Globus pallidus (tissue), 1 donor: ENCODE results near the gene SH3PXD2B.
"Not testable (repeated sequence)": the region's sequence is repeated elsewhere in the genome, so short reads cannot be mapped to it uniquely, and the experiment has no call there.

Experiments
- DNase-seq: peaks from one replicate; pipeline ENCODE4 v3.0.0-alpha.2; 2015; ENCODE audit warnings: low spot score

Gene SH3PXD2B

GRCh38 chr5:172485511-172486202 is 31.3 kb upstream of the SH3PXD2B start:
- no peak for DNase-seq

DNA sequence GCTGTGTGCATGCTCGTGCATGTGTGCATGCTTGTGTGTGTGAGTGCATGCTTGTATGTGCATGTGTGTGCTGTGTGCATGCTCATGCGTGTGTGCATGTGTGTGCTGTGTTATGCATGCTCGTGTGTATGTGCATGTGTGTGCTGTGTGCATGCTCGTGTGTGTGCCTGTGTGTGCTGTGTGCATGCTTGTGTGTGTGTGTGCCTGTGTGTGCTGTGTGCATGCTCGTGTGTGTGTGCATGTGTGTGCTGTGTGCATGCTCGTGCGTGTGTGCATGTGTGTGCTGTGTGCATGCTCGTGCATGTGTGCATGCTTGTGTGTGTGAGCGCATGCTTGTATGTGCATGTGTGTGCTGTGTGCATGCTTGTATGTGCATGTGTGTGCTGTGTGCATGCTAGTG is 30.3 kb upstream of the SH3PXD2B start:
- no peak for DNase-seq

- DNase-seq: no peak
Measured at GRCh38 chr5:172482156-172483020, 28.1 kb upstream of the SH3PXD2B start.

- no peak for DNase-seq
Measured at GRCh38 chr5:172481011-172481800, 26.9 kb upstream of the SH3PXD2B start.

DNA sequence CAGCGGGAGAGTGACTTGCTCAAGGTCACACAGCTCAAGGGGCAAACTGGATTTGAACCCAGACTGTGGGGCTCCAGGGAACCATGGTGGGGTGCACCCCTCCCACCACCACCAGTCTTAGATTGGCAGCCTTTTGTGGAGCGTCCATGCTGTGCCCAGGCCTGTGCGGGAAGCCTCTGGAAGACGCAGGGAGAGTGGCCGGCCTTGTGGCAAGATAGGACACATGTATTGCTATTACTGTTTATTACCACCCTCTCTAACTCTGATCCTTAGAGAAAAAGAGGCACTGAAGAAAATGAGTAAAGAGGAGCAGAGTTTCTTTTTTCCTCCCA is 25.4 kb upstream of the SH3PXD2B start:
- no peak for DNase-seq

- DNase-seq: peak; percentile 90
Measured at GRCh38 chr5:172479034-172479783, 24.9 kb upstream of the SH3PXD2B start.

GRCh38 chr5:172478695-172479033 is 24.3 kb upstream of the SH3PXD2B start:
- not testable (repeated sequence) for DNase-seq

DNA sequence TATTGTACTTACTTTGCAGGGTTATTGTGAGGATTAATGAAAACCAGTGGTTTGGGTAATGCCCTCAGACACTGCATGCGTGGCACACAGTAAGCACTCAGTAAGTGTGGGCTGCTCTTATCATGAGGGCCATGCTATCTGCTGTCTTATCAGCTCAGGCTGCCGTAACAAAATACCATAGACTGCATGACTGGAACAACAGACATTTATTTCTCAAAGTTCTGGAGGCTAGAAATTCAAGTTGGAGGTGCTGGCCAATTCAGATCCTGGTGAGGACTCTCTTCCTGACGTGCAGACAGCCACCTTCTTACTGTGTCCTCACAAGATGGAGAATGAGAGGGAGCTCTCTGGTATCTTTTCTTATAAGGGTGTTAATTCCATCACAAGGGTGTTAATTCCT is 23.9 kb upstream of the SH3PXD2B start:
- DNase-seq: no peak

- DNase-seq: no peak
Measured at GRCh38 chr5:172477466-172477865, 23.1 kb upstream of the SH3PXD2B start.

DNA sequence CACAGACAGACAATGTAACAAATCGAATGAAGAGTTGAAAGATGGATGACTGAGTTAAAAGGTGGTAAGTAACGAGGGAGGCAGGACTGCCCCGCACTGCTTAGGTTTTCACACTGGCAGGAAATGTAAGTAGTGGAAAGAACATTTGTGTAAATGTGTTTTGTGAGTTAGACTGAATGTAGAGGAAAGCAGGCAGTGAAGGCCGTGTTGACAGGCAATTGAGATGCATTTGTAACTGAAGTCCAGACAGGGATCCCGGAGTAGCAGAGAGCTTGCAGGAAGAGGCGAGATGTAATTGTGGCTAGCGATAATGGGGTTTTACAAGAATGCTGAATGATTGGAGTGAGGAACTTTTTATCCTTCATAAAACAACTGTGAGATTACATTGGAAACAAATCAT is 20.0 kb upstream of the SH3PXD2B start:
- no peak for DNase-seq

DNA sequence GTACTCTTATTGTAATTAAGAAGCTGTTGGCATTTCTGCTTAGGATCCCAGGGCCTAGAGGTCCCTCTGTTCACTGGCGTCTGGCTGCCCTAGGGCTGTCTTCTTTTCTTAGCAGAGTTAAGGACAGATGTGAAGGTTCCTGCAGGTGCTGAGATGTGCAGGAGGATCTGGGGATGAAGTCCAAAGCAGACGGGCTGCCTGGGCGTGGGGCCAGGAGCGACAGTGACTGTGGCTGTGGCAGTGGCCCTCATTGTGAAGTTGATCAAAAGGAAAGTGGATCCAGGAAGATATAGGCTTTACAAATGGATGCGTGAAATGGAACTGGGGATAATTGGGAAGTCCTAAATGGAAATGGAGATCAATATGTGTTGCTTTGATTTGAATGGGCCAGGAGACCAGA is 19.1 kb upstream of the SH3PXD2B start:
- DNase-seq: no peak

DNA sequence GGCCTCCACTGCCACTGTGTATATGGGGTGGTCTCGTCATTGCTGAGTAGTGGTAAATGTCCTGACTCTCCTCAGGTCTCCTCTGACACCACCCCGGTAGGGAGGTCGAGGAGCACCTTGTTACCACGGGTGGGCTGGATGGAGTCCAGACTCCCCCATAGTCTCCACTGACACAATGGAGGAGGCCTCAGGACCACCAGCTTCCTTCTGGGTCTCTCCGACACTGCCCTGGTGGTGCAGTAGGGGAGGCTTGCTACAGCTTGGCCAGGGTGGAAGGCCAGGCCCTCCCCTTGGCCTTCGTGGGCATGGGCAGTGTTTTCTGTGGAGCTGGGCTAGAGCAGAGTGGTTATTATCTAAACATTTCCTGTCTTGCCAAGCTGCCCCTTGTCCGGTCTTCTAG is 15.4 kb upstream of the SH3PXD2B start:
- DNase-seq: no peak

GRCh38 chr5:172466062-172466461 is 11.7 kb upstream of the SH3PXD2B start:
- DNase-seq: no peak

DNA sequence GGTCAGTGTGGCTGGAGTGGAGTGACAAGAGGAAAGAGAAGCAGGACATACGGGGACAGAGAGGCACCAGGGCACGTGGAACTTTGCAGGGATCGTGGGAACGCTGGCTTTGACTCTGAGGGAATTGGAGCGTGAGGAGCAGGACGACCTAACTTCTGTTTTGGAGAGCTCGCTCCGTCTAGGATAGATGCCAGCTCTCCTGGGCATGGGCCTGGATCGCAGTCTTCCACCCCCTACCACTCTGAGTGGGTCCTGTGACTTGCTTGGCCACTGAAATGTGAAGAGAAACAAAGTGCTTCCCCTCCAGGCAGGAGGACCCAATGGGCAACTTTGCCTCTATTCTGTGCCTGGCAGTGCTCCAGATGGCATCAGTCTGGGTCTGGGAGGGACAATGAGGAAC is 8.7 kb upstream of the SH3PXD2B start:
- peak; percentile 69 for DNase-seq

GRCh38 chr5:172459783-172460165 is 5.4 kb upstream of the SH3PXD2B start:
- DNase-seq: no peak

- DNase-seq: no peak
Measured at GRCh38 chr5:172458976-172459782, 4.9 kb upstream of the SH3PXD2B start.

DNA sequence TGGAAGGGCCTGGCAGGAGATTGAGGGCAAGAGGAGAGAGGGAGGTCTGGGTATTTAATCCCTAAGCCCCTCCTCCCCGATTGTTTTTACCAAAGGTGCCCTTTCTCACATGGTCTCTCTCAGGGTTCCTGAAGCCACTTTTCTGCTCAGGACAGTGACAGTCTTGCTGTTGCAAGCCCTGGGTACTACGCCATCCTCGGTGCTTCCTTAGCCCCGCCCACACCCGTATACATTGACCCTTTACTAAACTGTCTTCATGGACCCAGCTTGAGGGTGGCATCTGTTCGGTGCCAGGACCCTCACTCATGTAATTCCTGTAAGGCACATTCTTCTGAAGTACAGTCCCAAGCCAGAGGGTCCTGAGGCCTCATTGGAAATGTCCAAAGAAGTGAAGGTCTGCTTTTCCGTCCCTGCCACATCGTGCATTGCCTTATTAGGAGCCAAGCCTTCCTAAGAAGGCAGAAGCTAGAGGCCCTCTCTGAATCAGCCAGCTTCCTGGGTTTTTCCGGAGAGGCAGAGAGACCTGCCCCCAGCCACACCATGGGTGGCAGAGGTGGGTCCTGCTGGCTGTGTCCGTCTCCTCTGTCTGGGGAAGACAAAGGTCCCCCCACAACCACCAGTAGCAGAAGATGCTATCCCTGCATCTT is 1.9 kb upstream of the SH3PXD2B start:
- no peak for DNase-seq

- DNase-seq: no peak
Measured at GRCh38 chr5:172455511-172456061, 1.3 kb upstream of the SH3PXD2B start.

DNA sequence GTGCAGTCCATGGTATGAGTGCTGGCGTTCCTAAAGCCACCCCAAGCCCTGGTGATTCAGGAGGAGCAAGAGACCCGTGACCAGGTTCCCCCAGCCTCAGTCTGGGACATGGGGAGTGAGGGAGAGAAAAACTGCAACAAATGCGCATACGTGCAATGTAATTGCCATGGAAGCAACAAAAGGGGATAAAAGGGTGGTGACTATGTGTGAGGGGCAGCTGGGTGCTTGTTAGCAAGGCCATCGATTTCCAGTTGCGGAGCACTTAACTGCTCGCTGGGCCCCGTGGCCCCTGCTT is 709 bp upstream of the SH3PXD2B start:
- no peak for DNase-seq

DNA sequence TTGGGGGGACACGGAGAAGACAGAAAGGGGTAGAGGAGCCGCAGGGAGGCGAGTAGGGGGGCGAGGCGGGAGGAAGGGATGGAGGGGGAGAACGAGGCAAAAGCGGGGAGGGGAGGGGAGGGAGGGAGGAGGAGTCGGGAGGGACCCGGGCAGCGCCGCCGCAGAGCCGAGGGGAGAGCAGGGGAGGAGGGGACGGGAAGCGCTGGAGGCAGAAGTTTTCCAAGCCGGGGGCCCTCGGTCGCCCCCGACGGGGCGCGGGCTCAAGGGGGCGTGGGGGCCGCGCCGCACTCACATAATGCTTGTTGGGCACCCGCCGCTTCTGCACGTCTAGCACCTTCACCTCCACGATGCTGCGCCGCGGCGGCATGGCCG is 353 bp downstream of the SH3PXD2B start:
- peak; percentile 65 for DNase-seq
